ENCODE data around the gene CCNQ.

Gene CCNQ

DNA sequence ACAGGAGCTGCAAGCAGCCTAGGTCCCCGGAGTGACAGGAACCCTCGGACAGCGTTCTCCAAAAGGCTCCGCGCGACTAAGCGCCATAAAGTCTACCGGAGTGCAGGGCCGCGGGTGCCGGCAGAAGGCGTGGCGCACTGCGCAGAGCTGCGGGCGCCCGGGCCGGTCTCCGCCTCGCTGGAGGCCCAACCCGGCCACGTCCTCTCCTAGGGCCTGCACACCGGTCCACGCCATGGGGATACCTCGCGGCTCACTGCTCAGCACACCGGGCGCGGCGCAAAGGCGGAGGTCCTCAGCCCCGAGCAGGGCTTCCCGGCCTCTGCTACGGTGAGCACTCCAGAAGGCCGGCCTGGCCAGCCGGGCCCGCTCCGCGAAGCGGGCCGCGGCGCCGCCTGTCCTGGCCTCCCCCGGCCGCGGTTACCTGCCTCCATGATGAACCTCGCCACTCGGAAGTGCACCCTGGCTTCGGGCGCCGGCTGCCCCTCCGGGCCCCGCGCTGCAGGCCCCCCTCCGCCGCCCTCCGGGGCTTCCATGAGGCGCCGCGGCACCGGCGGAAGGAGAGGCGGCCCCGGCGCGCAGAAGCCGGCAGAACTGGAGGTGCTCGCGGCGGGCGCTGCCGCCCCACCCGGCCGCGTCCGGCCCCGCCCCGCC is at the start of gene CCNQ:
Gene CCNQ, minus strand, starts transcription at position 599 of the 651 bp plus-strand sequence. Its CDS starts 66 bp downstream, at position 533.
- DNase-seq, result no peak

- DNase-seq, result no peak
Measured at GRCh38 chrX:153647461-153648357, 48.8 kb upstream of the CCNQ start.

GRCh38 chrX:153646620-153647373 is 47.9 kb upstream of the CCNQ start, which contains the start of gene DUSP9:
Gene DUSP9, plus strand, starts transcription at chrX:153647203. Its CDS starts 751 bp downstream, at chrX:153647954.
- DNase-seq, result no peak

DNA sequence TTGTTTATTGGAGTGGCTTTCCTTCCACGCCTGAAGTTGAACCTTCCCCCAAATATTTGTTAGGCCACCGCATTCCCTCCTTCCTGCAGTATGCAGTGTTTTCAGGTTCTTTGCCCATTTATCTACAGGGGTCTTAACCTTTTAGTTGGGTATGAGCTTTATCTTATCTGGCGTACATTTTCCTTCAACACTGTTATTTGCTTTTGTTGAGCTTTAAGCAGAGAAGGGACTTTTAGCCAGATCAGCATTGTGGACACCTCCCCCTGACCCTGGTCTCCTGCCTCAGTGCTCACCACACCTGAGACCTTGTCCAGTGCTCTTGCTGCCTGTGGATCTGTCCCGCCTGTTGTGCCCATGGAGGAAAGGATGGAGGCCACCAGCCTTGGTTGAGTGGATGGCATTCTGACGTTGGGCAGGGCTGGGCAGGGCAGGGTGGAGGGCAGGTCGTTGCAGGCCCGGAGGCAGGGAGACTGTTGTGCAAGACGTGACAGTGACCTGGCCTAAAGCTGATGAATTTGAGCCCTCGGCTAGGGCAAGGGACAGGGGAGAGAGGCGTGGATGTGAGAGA is 47.1 kb upstream of the CCNQ start:
- DNase-seq, result no peak

GRCh38 chrX:153645151-153645550 is 46.2 kb upstream of the CCNQ start:
- DNase-seq, result no peak

GRCh38 chrX:153644356-153645125 is 45.6 kb upstream of the CCNQ start:
- no peak for DNase-seq

- no peak for DNase-seq
Measured at GRCh38 chrX:153643431-153644351, 44.8 kb upstream of the CCNQ start.

DNA sequence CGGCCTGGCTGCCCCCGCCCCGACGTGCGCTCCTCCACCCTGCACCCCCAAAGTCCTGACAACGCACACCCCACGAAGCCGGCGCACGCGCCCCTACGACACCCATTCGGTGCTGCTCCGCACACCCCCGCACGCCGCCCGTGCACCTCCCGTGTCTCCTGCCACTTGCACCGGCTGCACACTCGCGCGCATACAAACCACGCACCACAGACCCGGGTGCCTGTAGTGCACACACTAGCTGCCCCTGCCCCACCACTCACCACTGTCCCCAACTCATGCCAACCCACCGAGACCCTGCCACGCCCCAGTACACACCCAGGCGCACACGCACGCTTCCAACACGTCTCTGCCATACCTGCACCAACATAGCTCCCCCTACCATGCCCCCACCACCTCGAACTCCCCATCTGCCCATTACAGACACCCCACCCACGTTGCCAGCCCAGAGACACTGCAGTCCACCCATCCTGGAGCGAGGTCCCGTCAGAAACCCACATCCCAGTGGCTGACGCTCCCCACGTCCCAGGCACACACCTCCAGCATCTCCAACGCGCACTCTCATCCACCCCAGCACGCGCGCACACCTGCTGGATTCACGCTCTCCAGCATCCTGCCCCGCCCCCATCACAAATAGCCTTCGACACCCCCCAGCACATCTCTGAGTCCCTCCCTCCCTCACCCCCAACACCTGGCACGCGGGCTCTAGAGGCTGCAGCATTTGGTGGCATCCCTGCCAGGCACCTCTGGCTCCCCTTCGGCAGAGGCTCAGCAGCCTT is 43.9 kb upstream of the CCNQ start:
- DNase-seq, result no peak

DNA sequence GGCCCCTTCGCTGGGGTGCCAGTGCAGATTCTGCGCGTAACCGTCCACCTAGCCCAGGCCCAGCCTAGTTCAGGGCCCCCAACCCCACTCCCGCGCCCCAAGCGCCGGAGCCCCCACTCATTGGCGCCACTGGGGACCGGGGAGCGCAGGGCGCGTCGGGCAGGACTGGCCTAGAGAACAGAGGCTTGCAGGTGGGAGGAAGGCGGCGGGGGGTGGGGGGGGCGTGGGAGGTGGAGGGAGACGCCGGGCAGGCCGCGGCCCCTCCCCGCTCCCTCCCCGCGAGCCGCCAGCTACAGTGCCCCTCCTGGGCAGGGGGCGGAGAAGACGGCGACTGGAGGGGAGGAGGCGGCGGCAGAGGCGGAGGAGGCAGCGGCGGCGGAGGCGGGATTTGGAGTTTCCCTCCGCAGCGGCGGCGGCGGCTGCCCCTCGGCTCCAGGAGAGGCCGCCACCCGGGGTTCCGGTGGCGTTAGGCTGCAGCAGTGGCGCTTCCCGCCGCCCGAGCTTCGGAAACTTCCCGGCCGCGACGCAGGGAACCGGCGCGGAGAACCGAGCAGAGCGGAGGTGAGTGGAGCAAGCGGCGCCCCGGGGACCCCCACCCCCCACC is 43.2 kb upstream of the CCNQ start:
- DNase-seq, result no peak

DNA sequence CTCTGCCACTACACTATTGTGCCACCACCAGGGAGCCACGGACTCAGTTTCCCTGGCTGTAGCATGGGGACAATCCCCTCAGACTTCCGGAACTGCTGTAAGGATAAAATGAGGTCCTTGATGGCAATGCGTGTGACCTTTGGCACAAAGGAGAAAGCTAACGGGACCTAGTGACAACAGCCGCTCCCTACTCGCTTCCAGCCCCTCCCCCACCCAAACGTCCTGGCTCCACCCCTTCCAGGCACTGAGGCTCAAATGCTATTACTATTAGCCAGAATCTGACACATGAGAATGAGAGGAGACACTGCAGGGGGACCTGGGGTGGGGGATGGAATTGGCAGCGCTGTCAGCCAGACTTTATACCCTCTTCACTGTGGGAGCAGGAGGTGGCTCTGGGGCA is 42.7 kb upstream of the CCNQ start:
- DNase-seq, result no peak

GRCh38 chrX:153640736-153641575 is 42.0 kb upstream of the CCNQ start:
- DNase-seq, result no peak

DNA sequence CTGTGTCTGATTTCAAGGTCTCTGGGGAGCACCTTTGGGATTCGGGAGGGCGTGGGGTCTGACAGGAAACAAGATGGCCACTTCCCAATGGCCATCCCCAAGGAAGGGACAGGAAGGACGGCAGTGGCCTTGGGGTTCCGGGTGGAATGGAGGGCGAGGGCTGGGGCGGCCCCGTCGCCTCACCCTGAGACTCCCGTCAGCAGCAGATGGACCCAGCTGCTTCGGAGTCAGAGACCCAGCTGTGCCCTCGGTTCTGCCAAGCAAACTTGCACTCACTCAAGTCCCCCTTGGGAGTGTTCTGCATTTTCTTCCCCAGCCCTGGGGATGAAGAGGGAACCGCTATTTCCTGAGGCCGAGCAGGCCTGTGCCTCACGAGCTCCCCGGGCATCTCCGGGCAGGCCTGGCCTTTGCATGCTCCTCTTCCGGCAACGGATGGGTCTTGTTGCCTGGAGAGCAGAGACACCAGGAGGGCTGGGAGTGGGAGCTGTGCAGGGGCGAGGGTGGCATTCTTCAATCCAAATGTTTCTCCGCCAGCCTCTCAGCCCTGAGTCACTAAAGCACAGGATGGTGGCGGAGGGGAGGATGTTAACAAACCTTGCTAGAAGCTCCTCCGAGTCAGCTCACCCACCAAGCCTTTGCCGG is 41.2 kb upstream of the CCNQ start:
- DNase-seq, result no peak

GRCh38 chrX:153639177-153640044 is 40.5 kb upstream of the CCNQ start:
- DNase-seq, result no peak

- no peak for DNase-seq
Measured at GRCh38 chrX:153638436-153639176, 39.7 kb upstream of the CCNQ start.

- no peak for DNase-seq
Measured at GRCh38 chrX:153638041-153638371, 39.1 kb upstream of the CCNQ start.

Measured in hippocampal formation (tissue), 2 donors.